HG03103 (cell line): Measurements from ENCODE around the gene PAPOLA.
A peak's percentile ranks its signal among the peaks of the same experiment; 100 is the strongest.

Experiments
- ATAC-seq: cut with Tn5 transposase; IDR thresholded peaks from one replicate; pipeline ENCODE4 v1.9.1; 2021; ENCODE audit warnings: low read depth; ENCODE audit not compliant: unreplicated experiment

PAPOLA gene

GRCh38 chr14:96554315-96554910 lies 52.2 kb downstream of the PAPOLA start:
- no peak for ATAC-seq

- ATAC-seq: no peak
Measured at GRCh38 chr14:96559571-96559970, 57.4 kb downstream of the PAPOLA start.

GRCh38 chr14:96564389-96564788 lies 62.2 kb downstream of the PAPOLA start:
- ATAC-seq: no peak

- ATAC-seq: no peak
Measured at GRCh38 chr14:96565811-96566210, 63.6 kb downstream of the PAPOLA start.

- peak; percentile 54 for ATAC-seq
Measured at GRCh38 chr14:96567289-96567899, 65.2 kb downstream of the PAPOLA start.

GRCh38 chr14:96568621-96569020 lies 66.4 kb downstream of the PAPOLA start:
- ATAC-seq: no peak

- no peak for ATAC-seq
Measured at GRCh38 chr14:96571311-96571710, 69.1 kb downstream of the PAPOLA start.

GRCh38 chr14:96573473-96574100 lies 71.4 kb downstream of the PAPOLA start:
- no peak for ATAC-seq

- no peak for ATAC-seq
Measured at GRCh38 chr14:96574171-96574632, 72.0 kb downstream of the PAPOLA start.

- no peak for ATAC-seq
Measured at GRCh38 chr14:96574633-96575632, 72.8 kb downstream of the PAPOLA start.

GRCh38 chr14:96576359-96576758 lies 74.2 kb downstream of the PAPOLA start:
- no peak for ATAC-seq

- no peak for ATAC-seq
Measured at GRCh38 chr14:96576937-96577336, 74.8 kb downstream of the PAPOLA start.

GRCh38 chr14:96578619-96579018 lies 76.4 kb downstream of the PAPOLA start:
- no peak for ATAC-seq

- no peak for ATAC-seq
Measured at GRCh38 chr14:96579358-96579757, 77.2 kb downstream of the PAPOLA start.

- no peak for ATAC-seq
Measured at GRCh38 chr14:96579855-96580254, 77.7 kb downstream of the PAPOLA start.

- ATAC-seq: no peak
Measured at GRCh38 chr14:96580566-96580965, 78.4 kb downstream of the PAPOLA start.

- no peak for ATAC-seq
Measured at GRCh38 chr14:96581026-96581425, 78.8 kb downstream of the PAPOLA start.

GRCh38 chr14:96581902-96582301 lies 79.7 kb downstream of the PAPOLA start:
- ATAC-seq: no peak

- ATAC-seq: no peak
Measured at GRCh38 chr14:96582411-96582961, 80.3 kb downstream of the PAPOLA start.

GRCh38 chr14:96582995-96583394 lies 80.8 kb downstream of the PAPOLA start:
- no peak for ATAC-seq
